Right ventricle myocardium inferior (tissue), 1 donor: Measurements from ENCODE around the gene TRIM23. TPM values are rescaled to one million over a fixed set of nuclear protein-coding genes. Genes with fewer than 3 reads are reported as not detected.
"Not testable (repeated sequence)": the region's sequence is repeated elsewhere in the genome, so short reads cannot be mapped to it uniquely, and the experiment has no call there.

Source experiments
- ATAC-seq: fragments of 200-7000 bp; cut with Tn5 transposase; one replicate; pipeline ENCODE4 v1.9.1; 2020; ENCODE audit warnings: mild to moderate bottlenecking, moderate library complexity
- DNase-seq: peaks from one replicate; pipeline ENCODE4 v3.0.0; 2021; ENCODE audit errors: missing footprints
- intact Hi-C: fragments of 100-400 bp; cut with DNase I; formaldehyde crosslinking; loops from one replicate; pipeline ENCODE4 v1.11.0; 2022
- long read RNA-seq: library from polyadenylated mRNA; unstranded; transcript quantifications from one replicate; pipeline ENCODE4 v2.0.0, GENCODE V29; 2021
- total RNA-seq: library from RNA; stranded (reverse); fragmentation: NEBNext Ultra II Directional; extraction: Animal tissue kit (Norgen Biotek cat#: 25700); gene quantifications from one replicate; pipeline ENCODE4 v1.2.1, GENCODE V29; 2021
- donor health status: DM: no; HTN: yes; CAD: no; lungs with severe emphysema.

TRIM23 gene
- total RNA-seq, result 18.1 TPM
- long read RNA-seq, full-length matches to known transcripts, result 10 of 11 reads
- long read RNA-seq, partial matches to known transcripts, result 0 of 11 reads
- long read RNA-seq, other reads (novel, unspliced or antisense), result 1 of 11 reads

GRCh38 chr5:65624025-65624570 lies at the start of gene TRIM23:
Gene TRIM23 (minus strand): TSS chr5:65624333. CDS start chr5:65624274, 59 bp downstream.
- intact Hi-C loops, result no loop called here
- ATAC-seq (peak; percentile 99), DNase-seq (peak; percentile 97)

DNA sequence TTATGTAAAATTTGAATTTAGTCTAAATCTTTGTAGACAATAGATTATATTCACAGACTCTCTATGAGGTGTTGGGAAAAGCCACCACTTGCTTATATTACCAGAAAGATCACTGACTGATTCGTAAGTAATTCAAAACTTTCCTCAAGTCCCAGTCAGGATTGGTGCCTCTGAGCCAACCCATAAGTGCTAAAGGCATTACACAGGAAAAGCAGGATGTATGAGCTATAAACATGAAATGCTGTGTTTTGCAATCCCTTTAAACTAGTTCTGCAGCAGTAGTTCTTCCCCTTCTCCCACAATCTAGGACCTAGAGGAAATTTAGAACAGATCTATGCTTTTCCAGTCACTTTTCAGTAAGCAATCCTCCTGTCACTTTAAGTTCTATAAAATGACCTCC lies 48.7 kb upstream of the TRIM23 start:
- no peak for ATAC-seq

DNA sequence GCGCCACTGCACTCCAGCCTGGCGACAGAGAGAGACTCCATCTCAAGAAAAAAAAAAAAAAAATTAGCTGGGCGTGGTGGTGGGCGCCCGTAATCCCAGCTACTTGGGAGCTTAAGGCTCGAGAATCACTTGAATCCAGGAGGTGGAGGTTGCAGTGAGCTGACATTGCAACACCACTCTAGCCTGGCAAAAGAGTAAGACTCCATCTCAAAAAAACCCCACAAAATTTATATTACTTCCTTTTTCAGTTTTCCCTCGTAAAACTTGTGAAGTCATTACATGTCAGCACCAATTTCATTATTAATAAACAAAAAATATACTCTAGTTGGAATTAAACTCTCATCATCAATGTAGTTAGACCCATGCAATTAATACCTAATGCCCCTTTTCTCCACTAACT lies 44.6 kb upstream of the TRIM23 start:
- ATAC-seq (no peak), DNase-seq (no peak)
- intact Hi-C loops, result no loop called here

More for the DNA sequence above, 48.7 kb upstream of the TRIM23 start:
- intact Hi-C loops, result no loop called here
- no peak for DNase-seq

- DNase-seq (no peak), ATAC-seq (no peak)
- intact Hi-C loops, result no loop called here
Measured at GRCh38 chr5:65663804-65664521, 39.8 kb upstream of the TRIM23 start.

DNA sequence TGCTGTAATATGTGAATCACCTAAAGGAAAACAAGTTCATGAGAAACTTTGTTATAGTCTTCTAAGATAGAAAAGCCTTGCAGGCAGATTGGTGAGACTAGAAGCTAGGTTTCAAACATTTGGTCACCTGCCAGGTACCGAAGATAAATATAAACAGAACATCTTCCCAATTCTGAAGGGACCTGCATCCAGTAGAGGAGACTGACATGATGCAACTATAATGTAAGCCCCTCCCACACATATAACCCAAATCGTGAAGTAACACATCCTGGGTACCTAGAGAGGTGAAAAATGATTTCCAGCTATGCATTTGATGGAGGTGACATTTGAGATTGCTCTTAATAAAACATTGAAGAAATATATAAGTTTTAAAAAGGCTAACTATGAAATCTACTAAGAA lies 30.6 kb upstream of the TRIM23 start:
- ATAC-seq, result no peak
- no peak for DNase-seq
- intact Hi-C loops, result no loop called here

DNA sequence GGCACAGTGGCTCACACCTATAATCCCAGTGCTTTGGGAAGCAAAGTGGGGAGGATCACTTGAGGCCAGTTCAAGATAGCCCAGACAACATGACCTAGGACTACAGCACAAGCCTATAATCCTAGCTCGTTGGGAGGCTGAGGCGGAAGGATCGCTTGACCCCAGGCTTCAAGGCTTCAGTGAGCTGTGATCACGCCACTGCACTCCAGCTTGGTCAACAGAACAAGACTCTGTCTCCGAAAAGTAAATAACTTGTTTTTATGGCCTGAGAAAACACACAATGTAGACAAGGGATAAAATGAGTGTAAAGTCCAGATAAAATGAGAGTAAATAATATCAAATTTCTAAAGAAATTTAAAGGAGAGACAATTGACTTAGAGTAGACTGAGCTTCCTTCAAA lies 27.0 kb upstream of the TRIM23 start:
- intact Hi-C loops, result no loop called here
- DNase-seq (no peak), ATAC-seq (no peak)

- DNase-seq (no peak), ATAC-seq (no peak)
- intact Hi-C loops, result no loop called here
Measured at GRCh38 chr5:65647941-65648340, 23.8 kb upstream of the TRIM23 start.

DNA sequence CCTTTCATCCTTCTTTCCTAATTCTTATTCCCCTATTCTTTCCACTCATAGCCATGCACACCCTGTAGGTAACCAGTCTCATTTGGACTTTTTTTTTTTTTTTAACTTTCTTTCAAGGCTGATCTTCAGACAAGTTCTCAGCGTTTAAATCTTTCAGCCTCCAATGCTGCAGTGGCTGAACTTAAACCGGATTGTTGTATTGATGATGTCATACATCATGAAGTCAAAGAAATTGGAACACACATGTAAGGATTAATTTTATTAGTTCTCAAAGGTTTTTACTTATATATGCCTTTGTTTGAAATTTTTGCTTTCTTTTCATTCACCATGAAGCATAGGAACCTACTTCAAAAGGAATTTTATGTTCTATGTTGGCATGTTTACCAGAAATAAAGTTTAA lies 22.8 kb upstream of the TRIM23 start:
- ATAC-seq (no peak), DNase-seq (no peak)
- intact Hi-C loops, result no loop called here

GRCh38 chr5:65640240-65640639 lies 16.1 kb upstream of the TRIM23 start:
- ATAC-seq (no peak), DNase-seq (no peak)
- intact Hi-C loops, result no loop called here

- intact Hi-C loops, result no loop called here
- ATAC-seq, result no peak
- no peak for DNase-seq
Measured at GRCh38 chr5:65630981-65631380, 6.8 kb upstream of the TRIM23 start.

DNA sequence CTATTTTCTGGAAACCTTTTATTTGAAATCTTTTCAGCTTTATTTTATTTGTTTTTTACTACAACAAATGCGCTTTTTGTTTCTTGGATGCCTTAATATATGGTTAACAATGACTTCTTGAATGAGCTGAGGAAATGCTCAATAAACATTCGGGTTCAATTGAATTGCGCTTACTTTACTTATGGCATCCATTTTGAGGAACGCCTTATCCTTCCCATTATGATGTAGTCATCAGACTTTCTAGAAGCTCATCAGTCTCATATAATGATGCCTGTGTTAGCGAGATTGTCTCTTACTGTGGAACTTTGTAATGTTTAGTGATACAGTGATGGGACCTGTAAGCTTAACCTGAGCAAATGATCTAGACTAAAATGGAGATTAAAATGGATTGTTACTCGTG lies 1.6 kb upstream of the TRIM23 start:
- intact Hi-C loops, result no loop called here
- ATAC-seq (no peak), DNase-seq (no peak)

GRCh38 chr5:65624571-65625555 lies 730 bp upstream of the TRIM23 start, which contains the start of the genes SHLD3 and TRAPPC13:
Gene SHLD3 (plus strand): TSS chr5:65625027. CDS start chr5:65629588, 4,561 bp downstream.
Gene TRAPPC13 (plus strand): TSS chr5:65625027. CDS start chr5:65625061, 34 bp downstream.
- ATAC-seq, result peak; percentile 92
- intact Hi-C loops, result no loop called here

GRCh38 chr5:65623482-65623881 lies 651 bp downstream of the TRIM23 start:
- intact Hi-C loops, result no loop called here
- ATAC-seq, result no peak

More at GRCh38 chr5:65624571-65625555, 730 bp upstream of the TRIM23 start, which contains the start of the genes SHLD3 and TRAPPC13:
- peak; percentile 75 for DNase-seq

DNA sequence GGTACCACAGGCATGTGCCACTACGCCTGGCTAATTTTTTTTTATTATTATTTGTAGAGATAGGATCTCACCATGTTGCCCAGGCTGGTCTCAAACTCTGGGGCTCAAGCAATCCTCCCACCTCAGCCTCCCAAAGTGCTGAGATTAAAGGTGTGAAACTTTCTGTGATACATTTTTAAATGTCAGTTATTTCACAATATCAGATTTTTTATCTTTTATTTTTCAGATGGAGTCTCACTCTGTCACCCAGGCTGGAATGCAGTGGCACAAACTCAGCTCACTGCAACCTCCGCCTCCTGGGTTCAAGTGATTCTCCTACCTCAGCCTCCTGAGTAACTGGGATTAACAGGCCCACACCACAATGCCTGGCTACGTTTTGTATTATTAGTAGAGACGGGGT lies 2.2 kb downstream of the TRIM23 start:
- DNase-seq, ATAC-seq, intact Hi-C loops: not testable (repeated sequence)

More at GRCh38 chr5:65623482-65623881, 651 bp downstream of the TRIM23 start:
- no peak for DNase-seq

GRCh38 chr5:65620021-65620420 lies 4.1 kb downstream of the TRIM23 start:
- intact Hi-C loops, result no loop called here
- ATAC-seq (no peak), DNase-seq (no peak)

DNA sequence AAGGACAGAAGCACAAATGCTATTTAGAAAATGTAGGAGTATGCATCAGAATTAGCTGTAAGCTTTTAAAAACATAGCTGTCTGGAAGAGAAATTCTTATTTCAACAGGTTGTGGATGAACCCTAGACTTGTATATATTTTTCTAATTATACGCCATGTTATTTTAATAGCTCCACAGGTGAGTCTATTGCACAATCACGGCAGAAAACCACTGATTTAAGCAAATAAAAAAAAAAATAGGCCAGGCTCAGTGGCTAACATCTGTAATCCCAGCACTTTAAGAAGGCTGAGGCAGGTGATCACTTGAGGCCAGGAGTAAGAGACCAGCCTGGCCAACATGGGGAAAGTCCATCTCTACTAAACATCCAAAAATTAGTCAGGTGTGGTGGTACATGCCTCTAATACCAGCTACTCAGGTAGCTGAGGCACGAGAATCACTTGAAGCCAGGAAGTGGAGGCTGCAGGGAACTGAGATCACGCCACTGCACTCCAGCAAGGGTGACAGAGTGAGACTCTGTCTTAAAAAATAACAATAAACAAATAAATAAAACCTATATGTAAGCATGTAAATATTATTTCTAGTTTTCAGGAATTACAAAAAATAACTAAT lies 11.7 kb downstream of the TRIM23 start:
- no peak for DNase-seq
- intact Hi-C loops, result no loop called here
- ATAC-seq, result no peak

- DNase-seq, result no peak
Measured at GRCh38 chr5:65611524-65611923, 12.6 kb downstream of the TRIM23 start.

GRCh38 chr5:65601761-65602160 lies 22.4 kb downstream of the TRIM23 start:
- intact Hi-C loops, ATAC-seq, DNase-seq: not testable (repeated sequence)

More at GRCh38 chr5:65611524-65611923, 12.6 kb downstream of the TRIM23 start:
- intact Hi-C loops, result no loop called here
- no peak for ATAC-seq
